ENCODE data around the gene IGSF11. TPM values are rescaled to one million over a fixed set of nuclear protein-coding genes. Genes with fewer than 3 reads are reported as not detected.

The IGSF11 gene
- total RNA-seq, 1 donor from 2014 or later, result 4.0 TPM

GRCh38 chr3:118949113-118949760, 85.4 kb downstream of the IGSF11 start:
- DNase-seq, result no peak

- no peak for DNase-seq
These were observed 86.5 kb downstream of the IGSF11 start for GRCh38 chr3:118948146-118948545.

- no peak for DNase-seq
These were observed 88.2 kb downstream of the IGSF11 start for GRCh38 chr3:118946449-118946848.

DNA sequence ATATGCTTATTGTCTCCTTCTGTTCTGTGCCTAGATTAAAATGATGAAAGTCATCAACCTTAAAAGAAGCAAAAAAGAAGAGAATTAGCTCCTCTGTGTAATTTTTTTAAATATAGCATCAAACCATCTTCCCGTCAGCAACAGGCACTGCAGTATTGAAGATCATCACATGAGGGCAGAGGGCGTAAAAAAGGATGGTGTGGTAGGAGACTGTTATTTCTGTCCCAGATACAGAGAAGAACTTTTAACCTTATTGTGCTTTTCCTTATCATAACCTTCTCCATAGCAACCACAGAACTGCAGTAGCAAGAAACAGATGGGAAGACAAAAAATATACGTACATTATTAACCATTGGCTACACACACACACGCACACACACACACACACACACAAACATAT, 88.8 kb downstream of the IGSF11 start:
- DNase-seq, result no peak

DNA sequence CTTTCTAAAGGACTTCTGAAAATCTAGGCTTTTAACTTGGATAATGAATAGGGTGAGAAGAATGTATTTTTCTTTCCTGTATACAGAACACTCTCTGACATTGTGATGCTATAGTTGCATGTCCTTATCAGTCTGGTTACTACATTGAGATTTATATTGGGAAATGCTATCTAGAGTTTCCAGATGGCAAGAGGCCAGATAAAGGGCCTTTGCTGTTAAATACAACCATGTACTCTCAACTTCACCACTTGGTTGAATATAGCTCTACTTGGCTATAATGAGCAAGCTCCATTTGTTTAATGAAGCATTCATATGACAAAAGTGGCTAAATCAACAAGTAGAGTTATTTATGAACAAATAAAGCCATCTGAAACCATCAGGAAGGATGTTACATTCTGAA, 91.0 kb downstream of the IGSF11 start:
- peak; percentile 22 for DNase-seq

DNA sequence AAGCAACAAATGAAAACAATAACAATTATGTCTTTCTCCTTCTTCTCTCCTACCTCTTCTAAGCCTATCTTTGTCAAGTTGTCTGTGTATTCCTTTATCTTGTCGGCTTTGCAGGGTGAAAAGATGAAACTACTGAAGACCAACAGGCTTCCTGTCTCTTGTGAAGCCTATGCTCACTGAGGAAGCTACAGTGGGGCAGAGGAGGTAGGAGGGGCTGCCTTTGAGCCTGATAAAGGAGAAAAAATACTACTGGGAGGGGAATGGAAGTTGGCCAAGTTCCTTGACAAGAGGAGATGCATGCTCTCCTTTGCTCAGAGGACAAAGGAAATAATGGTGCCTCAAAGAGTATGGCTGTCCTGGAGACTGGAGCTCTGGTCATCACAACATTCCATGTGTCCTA, 92.0 kb downstream of the IGSF11 start:
- peak; percentile 2 for DNase-seq

GRCh38 chr3:118942195-118942594, 92.5 kb downstream of the IGSF11 start:
- no peak for DNase-seq

- no peak for DNase-seq
These were observed 93.4 kb downstream of the IGSF11 start for GRCh38 chr3:118941236-118941635.

- DNase-seq, result no peak
These were observed 96.3 kb downstream of the IGSF11 start for GRCh38 chr3:118938183-118938961.

- no peak for DNase-seq
These were observed 97.8 kb downstream of the IGSF11 start for GRCh38 chr3:118936811-118937210.

GRCh38 chr3:118932822-118933558, 101.7 kb downstream of the IGSF11 start:
- DNase-seq, result no peak

- no peak for DNase-seq
These were observed 102.7 kb downstream of the IGSF11 start for GRCh38 chr3:118931996-118932395.

GRCh38 chr3:118927449-118927848, 107.2 kb downstream of the IGSF11 start:
- DNase-seq, result no peak

DNA sequence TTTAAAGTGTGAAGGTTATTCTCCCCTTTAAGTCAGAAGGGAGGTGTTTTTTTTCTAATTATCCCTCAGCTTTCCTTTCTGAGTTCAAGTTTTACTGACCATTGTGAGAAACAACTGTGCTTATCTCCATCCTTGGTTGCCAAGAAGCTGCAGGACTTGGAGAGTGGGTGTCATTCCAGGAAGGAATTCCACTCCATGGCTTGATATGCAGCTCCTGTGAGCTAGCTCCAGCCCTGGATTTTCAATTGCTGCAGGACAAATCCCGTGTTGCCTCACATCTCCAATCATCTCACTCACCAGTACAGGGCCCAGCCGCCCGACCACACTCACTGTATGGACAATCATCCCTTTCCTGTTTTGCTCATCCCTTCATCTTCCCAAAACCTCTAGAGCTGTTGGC, 122.5 kb downstream of the IGSF11 start:
- DNase-seq, result no peak

- no peak for DNase-seq
These were observed 124.3 kb downstream of the IGSF11 start for GRCh38 chr3:118910332-118910731.

DNA sequence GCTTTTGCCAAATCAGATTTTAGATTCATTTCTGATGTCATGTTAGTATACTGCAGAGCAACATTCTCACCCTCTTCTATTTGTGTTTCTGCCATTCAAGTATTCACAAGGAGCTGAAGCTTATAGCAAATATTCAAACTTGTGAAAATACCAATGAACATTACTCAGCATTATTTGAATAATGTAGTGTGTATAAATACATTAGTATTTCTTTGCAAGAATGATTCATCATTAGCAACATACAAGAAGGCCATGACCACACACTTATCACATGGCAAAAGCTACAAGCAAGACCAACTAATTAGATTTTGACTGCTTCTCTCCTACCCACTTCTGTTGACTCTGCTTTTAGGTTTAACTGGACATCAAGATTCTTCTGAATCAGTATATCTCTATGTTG, 124.9 kb downstream of the IGSF11 start:
- DNase-seq, result no peak

DNA sequence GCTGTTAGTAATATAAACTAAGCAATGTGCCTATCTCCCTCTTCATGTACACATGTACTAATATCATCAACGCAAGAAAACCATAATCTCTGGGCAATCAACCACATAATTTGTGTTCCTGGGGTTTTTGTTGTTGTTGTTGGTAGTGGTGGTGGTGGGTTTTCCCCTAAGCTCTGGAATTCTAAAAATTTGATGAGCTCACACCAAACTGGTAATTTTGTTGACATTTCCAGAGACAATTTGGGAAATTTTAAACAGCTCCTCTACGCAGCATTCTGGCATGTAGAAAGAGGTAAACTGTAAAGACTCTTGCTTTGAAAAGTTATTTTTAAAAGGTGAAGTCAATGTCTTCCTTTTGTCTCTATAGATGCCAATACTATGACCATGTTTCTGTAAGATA, 126.7 kb downstream of the IGSF11 start:
- no peak for DNase-seq

DNA sequence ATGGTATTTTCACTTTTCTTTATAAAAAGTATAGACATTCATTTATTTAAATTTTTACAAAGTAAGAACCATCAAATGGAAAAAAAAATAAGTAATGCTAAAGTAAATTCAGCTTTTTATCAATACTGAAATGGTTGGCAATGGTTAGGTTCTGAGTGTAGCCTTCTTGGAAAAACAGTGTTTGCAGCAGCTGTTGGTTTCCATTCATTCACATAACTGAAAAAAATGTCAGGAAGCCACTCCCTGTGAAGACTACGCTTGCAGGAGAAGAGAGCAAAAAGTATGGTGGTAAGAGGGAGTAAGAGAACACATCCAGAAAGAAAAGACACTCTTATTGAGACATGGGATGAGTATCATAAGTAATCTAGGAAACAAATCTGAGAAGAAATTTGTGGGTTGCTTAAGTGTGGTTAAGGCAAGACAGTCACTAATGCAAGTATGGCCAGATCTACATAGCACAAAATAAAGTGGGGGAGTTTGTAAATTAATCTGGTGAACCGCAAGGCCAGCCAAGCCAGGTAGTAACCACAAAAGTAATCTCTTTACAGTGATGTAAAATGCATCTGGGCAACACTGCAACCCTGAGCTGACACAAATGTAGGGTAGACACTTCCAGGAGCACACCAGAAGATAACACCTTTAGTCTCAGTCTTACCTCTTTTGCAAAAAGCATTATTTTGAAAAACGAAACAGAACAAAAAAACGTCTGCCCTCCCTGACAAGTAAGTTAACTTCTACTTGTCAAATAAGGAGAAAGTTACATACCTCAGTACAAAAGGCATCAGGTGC, 133.7 kb downstream of the IGSF11 start:
- no peak for DNase-seq

- DNase-seq, result no peak
These were observed 144.4 kb downstream of the IGSF11 start for GRCh38 chr3:118890206-118890605.

- no peak for DNase-seq
These were observed 145.0 kb downstream of the IGSF11 start for GRCh38 chr3:118889691-118890090.

GRCh38 chr3:118886708-118887107, 147.9 kb downstream of the IGSF11 start:
- no peak for DNase-seq

DNA sequence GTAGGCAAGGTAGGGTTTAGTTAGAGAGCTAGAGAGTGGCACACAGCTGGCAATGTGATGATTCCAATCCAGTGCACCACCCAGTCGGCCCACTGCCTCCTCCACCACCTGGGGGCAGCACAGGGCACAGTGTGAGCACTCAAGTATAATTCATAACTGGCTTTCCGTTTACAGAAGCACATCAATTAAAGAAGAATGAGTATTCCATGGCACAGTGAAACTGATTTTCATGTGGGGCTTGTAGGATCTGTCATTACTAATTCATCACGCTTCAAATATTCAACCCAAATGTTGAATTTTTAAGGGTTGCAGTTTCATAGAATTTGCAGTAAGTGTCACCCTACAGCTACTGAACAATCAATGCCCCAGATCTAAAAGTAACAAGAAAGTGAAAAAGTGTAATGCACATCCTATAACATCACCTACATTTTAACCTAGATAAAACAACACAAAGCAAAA, 149.9 kb downstream of the IGSF11 start:
- DNase-seq, result peak; percentile 77
